HPDE6-E6E7 (cell line): Measurements from ENCODE around the gene CDK10.
"Not testable (repeated sequence)": the region's sequence is repeated elsewhere in the genome, so short reads cannot be mapped to it uniquely, and the experiment has no call there.

Experiments
- DNase-seq: peaks from one replicate; pipeline ENCODE4 v3.0.0; 2011; ENCODE audit warnings: missing footprints; ENCODE audit errors: extremely low spot score

The CDK10 gene, protein sequence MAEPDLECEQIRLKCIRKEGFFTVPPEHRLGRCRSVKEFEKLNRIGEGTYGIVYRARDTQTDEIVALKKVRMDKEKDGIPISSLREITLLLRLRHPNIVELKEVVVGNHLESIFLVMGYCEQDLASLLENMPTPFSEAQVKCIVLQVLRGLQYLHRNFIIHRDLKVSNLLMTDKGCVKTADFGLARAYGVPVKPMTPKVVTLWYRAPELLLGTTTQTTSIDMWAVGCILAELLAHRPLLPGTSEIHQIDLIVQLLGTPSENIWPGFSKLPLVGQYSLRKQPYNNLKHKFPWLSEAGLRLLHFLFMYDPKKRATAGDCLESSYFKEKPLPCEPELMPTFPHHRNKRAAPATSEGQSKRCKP

DNA sequence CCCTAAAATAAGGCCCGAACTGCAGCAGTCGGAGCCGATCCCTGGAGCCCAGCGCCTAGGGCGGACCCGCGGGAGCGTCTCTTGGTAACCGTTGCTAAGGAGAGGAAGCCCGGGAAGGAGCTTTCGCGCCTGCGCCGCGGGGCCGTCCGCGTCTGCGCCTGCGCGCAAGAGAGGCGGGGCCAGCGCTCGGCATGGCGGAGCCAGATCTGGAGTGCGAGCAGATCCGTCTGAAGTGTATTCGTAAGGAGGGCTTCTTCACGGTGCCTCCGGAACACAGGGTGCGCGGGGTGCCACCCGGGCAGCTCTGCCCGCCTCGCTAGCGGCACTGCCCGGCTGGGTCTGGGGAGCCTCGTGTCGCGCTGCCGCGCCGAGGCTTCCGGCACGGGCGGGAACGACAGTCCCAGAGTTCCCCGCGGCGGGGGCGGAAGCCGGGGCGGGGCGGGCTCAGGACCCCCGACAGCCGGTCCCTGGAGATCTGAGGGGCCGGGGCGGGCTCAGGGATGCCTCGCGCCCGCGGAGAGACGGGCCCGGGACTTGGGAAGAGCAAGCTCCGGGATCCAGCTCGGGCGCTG, at the start of gene CDK10:
TSS of gene CDK10 (plus strand) at position 170 of the 572 bp plus-strand sequence. CDS start at position 192, 22 bp downstream.
- peak; percentile 96 for DNase-seq

DNA sequence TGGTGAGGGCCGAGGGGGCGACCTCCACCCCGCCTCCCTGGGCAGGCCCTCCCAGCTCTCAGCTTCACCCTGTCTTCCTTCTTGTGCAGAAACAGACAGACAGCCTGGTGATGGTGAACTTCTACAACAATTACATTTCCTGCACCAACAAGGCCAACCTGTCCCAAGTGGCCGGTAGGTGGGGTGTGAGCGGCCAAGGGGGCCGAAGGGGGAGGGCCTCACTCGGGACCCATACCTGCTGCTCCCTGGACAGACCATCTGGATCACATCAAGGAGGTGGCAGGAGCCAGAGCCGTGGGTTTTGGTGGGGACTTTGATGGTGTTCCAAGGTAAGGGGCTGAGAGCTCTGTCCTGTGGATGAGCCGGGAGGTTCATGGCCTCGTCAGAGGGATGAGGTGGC, 49.1 kb upstream of the CDK10 start:
- no peak for DNase-seq

DNA sequence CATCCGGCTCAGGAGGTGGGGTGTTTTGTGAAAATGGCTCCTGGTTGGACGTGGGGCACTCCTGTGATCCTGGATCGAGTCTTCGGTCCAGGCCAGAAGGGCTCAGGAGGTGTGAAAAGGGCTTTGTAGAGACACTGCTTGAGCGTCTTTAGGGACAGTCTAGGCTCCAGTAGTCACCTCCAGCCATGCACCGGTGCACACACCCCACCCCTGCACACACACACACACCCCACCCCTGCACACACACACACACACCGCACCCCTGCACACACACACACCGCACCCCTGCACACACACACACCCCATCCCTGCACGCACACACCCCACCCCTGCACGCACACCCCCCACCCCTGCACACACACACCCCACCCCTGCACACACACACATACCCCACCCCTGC, 48.0 kb upstream of the CDK10 start:
- DNase-seq = no peak

DNA sequence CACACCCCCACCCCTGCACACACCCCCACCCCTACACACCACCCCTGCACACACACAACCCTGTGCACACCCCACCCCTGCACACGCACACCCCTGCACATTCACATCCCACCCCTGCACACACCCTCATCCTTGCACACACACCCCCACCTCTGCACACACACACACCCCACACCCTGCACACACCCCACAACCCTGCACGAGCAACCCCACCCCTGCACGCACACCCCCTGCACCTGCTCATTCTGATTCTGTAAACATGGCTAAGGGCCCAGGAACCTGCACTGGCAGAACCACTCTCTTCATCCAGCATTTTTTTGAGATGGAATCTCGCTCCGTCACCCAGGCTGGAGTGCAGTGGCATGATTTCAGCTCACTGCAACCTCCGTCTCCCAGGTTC, 47.1 kb upstream of the CDK10 start:
- DNase-seq = no peak

DNA sequence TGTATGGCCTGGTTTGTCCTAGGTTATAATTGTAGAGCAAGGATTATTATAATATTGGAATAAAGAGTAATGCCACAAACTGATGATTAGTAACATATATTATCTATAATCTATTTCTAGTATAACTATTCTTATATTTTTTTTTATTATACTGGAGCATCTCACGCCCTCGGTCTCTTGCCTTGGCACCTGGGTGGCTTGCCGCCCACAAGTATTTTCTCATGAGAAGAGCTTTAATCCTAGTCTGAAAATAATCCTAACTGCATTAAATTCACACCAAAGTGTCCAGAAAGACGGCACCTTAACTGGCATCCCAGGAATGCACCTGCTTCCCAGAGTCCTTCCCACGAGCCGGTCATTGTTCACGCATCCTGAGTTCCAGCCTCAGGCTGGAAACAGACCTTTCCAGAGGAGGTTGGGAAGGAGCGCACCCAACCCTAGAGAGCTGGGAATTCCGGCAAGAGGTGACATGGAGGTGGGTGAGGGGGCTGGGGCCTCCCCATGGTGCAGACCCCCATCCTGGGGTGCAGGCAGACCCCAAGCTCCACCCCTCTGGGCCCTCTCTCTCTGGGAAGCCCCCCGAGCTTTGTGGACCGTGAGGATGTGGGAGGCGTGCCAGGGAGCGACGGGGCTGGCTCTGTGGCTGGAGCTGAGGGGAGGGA, 44.9 kb upstream of the CDK10 start:
- no peak for DNase-seq

DNA sequence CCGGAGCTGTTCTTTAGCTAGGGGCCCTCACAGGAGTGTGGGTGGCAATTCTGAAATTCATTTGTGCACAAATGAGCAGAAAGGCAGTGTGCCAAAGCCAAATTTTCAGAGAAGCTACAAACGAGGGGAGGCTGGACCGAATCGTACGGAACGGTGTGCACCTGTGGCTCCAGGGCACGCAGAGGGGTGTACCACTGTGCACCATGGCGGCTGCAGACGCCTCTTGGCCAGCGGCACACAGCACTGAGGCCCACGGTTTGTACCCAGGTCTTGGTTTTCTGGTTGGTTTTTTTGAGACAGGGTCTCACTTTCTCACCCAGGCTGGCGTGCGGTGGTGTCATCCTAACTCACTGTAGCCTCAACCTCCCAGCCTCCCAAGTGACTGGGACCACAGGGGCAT, 43.9 kb upstream of the CDK10 start:
- DNase-seq = no peak

DNA sequence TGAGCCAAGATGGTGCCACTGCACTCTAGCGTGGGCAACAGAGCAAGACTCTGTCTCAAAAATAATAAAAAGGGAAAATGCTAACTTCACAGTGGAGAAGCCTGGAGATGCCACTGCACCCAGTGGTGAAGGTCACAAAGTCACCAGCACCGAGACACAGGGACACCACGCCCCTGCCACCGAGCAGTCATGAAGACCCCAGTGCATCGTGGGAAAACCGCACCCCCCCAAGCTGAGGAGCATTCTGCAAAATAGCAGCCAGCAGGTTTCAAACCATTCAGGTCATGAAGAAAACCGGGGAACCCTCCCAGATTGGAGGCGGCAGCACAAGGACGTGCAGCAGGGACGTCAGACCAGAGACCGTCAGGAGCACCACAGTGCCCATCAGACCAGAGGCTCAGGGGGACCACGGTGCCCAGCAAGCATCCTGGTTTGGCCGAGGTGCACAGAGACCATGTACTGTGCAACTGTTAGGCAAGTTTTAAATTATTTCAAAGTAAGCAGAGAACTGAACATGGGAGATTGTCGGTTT, 42.7 kb upstream of the CDK10 start:
- DNase-seq = no peak

DNA sequence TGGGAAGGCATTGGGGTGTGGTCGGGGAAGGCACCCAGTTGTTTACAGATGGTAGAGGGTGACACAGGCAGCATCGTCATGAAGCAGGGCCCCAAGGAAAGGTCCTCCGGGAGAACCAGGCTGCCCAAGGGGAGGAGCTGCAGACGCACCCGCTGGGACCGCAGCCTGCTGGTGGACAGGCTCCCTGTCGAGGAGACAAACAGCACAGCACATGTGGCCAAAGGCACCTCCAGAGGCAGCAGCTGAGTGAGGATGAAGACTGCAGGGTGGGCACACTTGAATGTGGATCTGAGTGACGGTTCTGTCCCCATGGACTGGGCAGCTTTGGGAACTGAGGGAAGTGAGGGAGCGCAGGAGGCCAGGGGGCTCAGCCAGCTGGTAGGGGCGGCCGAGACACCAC, 41.4 kb upstream of the CDK10 start:
- DNase-seq = no peak

DNA sequence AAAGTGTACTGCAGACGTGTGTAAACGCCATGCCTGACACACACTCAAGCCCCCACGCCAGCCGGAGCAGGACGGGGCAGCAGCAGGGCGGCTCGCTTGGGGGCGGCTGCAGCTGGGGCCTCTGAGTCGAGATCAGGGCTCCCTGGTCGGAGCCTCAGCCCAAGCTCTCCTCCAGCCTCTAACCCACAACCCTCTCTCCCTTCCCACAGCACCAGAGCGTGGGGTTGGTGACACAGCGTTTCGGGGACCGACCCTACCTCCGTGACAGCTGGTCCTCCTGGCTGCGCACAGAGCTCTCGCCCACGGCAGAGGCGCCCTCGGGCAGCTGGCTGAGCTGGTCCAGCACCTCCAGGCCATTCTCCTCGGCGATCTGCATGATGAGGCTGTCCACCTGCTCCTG, 40.2 kb upstream of the CDK10 start:
- no peak for DNase-seq

DNA sequence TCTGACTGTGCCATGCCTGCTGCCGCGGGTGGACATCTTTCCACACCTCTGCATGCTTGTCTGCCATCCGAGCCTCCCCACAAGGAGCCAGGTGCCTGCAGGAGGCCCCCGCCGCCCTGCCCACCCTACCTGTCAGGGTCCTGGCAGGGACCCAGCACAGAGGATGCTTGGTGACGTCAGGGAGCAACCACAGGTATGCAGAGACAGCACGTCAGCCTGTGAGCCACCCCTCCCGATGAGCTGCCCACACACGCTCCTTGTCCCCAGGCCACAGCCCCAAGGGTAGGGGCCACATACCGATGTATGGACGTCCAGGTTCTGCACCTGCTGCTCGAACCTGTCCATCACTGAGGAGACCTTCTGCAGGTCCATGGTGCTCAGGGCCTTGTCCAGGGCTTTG, 39.6 kb upstream of the CDK10 start:
- DNase-seq = peak; percentile 41

DNA sequence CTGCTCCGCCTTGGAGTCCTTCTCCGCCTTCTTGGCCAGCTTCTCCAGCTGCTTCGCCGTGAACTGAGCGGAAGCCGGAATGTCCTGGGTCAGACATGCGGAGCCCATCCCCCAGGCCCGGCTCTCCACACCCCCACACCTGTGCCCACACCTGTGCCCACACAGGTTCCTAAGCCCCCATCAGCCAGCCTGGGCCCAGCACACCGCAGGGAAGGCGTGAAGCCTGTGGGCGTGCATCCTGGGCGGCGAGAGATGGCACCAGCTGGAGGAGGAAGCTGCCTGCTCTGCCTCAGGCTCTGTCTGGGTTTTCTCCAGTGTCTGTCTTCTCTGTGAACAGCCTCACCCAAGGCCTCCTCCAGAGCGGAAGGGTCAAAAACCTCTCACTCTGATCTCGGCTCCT, 34.9 kb upstream of the CDK10 start:
- DNase-seq = no peak

DNA sequence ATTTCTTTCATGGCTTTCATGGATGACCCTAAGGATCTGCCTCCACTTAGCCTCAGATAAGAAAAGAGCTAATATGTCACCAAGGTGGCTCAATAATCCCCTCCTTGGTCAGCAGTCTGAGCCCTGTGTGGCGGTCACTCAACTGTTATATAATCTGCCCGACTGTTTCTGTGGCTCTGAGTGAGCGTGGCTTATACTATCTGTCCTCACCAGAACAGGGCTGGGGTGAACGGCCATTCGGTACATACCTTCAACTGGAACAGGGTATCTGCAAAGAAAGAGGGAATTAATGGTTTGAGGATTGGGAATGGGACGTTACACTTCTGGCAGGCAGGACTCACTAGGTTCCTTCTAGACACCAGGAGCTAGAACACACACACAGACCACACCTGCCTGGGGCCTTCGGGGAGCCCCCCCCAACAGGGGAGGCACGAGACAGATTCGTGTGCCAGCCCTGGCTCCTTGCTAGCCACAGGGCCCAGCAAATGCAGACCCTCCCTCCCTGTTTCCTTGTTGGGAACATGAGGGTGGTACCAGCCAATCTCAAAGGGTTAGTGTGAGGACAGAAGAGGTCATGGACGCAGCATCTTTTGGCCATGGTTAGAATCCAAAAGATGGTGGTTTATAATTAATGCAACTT, 32.7 kb upstream of the CDK10 start:
- no peak for DNase-seq

DNA sequence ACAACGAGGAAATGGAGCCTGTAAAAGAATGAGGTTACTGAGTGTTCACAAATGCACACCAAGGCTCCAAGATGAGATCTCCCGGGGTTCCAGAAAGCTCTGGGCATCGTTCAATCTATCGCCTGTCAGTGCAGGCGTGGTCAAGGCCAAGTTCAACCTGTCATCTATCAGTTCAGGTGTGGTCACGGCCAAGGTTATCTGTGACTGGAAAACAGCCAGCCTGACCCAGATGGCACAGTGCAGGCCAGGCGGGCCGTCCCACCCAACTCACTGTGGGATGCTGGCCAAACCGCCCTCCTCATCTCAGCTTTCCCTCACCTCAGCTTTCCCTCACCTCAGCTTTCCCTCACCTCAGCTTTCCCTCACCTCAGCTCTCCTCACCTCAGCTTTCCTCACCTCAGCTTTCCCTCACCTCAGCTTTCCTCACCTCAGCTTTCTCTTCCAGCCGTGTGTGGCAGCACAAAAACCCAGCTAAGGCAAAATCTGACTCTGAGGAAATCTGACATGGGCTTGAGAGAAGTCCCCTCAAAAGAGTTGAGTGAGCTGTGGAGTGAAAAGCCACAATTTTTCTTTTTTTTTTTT, 31.3 kb upstream of the CDK10 start:
- no peak for DNase-seq

DNA sequence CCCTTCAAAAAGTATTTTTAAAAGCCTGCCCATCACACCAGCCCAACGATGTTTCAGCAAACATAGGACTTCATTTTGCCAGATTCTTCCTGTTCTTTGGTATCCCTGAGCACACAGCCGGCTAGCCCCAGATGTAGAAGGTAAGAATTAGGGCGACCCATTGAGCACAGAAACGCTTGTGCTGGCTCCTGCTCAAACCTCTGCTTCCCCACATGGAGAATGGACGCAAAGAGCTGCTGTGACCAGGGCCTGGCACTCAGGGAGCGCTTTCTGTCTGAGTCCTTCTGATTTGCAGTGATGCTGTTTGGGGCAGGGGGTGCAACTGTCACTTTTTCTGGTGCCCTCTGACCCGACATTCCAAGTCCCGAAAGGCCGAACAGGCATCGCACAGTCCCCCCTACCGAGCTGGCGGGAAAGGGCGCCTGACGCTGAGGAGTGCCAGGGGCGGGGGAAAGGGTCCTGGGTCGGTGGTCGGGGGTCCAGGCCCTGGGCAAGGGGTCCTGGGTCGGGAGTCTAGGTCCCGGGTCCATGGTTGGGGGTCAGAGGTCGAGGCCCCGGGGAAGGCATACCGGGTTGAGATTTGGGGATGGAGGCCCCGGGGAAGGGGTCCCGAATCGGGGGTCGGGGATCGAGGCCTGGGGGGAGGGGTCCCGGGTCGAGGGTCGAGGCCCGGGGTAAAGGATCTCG, 29.9 kb upstream of the CDK10 start:
- no peak for DNase-seq

DNA sequence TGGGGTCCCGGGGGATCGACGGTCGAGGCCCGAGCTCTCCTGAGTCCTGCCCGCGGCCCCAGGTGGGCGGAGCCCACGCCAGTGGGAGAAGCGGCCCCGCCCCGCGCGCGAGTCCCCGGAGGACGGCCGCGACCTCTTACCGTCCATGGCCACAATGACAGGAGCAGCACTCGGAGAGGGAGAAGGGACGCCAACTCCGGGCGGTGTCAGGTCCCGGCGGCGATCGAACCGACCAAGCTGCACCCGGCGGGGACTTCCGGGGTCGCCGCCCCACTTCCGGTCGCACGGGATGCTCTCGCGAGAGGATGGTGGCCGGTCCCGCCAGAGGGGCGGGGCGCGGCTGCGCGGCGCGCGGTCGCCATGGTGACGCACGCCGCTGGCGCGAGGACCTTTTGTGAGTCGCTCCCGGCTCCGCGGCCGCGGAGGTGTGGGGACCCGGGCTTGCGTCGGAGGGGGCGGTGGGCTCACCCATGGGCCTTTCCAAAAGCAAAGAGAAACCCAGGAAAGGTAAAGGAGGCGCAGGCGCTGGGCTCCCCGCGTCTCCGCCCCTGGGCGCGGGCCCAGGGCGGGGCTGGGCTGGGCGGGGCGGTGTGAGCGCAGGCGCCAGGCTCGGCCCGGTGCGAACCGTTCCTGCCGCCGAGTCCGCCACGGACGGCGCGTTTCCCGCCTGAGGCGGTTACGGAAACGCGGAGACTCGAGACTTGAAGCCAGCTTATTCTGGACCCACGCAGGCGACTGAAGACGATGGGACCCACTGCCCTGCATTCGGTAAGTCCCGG, 28.9 kb upstream of the CDK10 start, which contains the start of the genes CHMP1A and SPATA33:
TSS of gene CHMP1A (minus strand) at position 267 of the 779 bp plus-strand sequence. CDS start at position 147, 120 bp downstream.
TSS of gene SPATA33 (plus strand) at position 395 of the 779 bp plus-strand sequence. CDS start at position 471, 76 bp downstream.
- peak; percentile 95 for DNase-seq

DNA sequence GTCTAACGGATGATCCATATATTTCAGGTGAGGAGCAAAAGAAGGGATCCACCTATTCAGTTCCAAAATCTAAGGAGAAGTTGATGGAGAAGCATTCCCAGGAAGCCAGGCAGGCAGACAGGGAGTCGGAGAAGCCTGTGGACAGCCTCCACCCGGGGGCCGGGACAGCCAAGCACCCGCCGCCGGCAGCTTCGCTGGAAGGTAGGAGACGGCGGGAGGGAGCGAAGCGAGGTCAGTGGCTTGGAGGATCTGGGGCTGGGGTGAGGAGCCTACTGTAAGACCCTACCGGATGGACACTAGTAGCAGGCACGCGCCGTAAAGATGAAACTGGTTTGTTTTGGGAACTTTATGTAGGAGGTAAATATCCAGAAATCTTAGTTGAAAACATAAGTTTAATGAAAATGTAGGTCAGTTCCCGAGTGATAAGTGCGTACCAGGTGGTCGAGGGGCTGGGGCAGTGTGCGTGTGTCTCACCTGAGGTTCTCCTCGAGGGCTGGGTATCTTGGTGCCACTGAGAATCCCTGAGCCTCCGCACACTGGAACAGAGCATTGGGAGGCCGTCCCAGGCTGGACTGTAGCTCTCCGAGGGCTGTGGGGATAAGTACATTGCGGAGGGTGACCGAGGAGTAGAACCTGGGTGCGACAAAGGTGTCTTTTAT, 28.1 kb upstream of the CDK10 start:
- no peak for DNase-seq

DNA sequence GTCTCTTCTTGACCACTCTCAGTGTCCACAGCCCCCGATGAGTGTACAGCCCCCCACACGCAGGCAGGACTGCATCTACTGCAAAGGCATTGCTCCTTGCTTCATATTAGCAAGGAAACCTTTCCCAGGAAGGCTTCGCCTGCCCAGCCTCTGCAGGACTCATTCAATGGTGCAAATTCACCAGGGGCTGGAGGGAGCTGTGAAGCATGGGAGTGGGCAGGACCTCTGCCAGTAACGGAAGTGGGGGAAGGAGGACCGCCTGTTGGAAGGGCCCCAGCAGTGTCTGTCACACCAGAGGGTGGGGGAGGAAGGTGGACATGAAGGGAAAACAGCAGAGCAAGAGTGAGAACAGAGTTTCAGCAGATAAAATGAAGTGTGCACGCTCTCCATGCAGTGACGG, 26.3 kb upstream of the CDK10 start:
- DNase-seq = no peak

DNA sequence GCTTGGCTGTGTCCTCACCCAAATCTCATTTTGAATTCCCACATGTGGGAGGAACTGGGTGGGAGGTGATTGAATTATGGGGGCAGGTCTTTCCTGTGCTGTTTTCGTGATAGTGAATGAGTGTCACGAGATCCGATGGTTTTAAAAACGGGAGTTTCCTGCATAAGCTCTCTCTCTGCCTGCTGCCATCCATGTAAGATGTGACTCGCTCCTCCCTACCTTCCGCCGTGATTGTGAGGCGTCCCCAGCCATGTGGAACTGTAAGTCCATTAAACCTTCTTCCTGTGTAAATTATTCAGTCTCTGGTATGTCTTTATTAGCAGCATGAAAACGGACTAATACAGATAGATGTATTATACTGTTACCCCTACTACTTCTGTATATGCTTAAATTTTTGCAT, 25.3 kb upstream of the CDK10 start:
- no peak for DNase-seq

DNA sequence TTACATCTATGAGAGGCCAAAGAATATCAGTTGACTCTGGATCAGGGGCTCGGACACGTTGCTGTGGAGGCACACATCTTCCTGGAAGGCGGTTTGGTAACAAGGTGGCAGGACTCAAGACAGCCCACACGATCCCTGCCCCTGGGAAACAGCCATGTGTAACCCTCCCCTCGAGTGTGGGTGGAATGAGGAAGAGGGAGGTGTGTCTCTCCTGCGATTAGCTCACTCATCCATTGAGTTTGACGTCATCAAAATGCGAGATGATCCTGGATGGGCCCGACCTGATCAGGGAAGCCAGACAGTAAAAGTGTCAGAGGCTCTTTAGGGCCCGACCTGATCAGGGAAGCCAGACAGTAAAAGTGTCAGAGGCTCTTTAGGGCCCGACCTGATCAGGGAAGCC, 22.3 kb upstream of the CDK10 start:
- not testable (repeated sequence) for DNase-seq

DNA sequence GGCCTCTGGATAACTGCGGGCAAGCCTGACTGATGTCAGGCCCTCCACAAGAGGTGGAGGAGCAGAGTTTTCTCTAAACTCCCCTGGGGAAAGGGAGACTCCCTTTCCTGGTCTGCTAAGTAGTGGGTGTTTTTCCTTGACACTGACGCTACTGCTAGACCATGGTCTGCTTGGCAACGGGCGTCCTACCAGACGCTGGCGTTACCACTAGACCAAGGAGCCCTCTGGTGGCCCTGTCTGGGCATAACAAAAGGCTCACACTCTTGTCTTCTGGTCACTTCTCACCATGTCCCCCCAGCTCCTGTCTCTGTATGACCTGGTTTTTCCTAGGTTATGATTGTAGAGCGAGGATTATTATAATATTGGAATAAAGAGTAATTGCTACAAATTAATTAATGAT, 19.5 kb upstream of the CDK10 start:
- DNase-seq = not testable (repeated sequence)
